ENCODE results near the gene CLPSL1. TPM values are rescaled to one million over a fixed set of nuclear protein-coding genes. Genes with fewer than 3 reads are reported as not detected.
"Not testable (repeated sequence)": the region's sequence is repeated elsewhere in the genome, so short reads cannot be mapped to it uniquely, and the experiment has no call there.

CLPSL1 gene
- total RNA-seq = not detected
- not detected for polyA plus RNA-seq
- long read RNA-seq, donor 1 = 0 reads
- long read RNA-seq, donor 2 = 0 reads
- long read RNA-seq, donor 3 = 0 reads
- long read RNA-seq, donor 4 = 0 reads
- long read RNA-seq, donor 5 = 0 reads
- long read RNA-seq, donor 6 = 0 reads
- long read RNA-seq, donor 7 = 0 reads
- long read RNA-seq, donor 8 = 0 reads
- long read RNA-seq, donor 9 = 0 reads
- long read RNA-seq, donor 10 = 0 reads

GRCh38 chr6:35780719-35781118, at the start of gene CLPSL1:
CLPSL1 (plus strand) TSS chr6:35781019; CDS start chr6:35781111, 92 bp downstream.
- no peaks in the 10 kb centered on the region for H3K9me3 ChIP-seq (replicated peaks in 1 of 3)
- H3K36me3 ChIP-seq (replicated peaks in 1 of 2) = no peaks in the 10 kb centered on the region
- no peak within 1 kb of the TSS for H3K4me3 ChIP-seq
- WGBS, 4 donors = 82 to 88% (median 83%) methylated on average over 4 to 7 of the region's 7 CpGs
- intact Hi-C loops (cut with DNase I) = no loop called here
- H3K27ac ChIP-seq = no peak within 1 kb of the TSS
- DNase-seq = no peak
- TF ChIP-seq, protein P1, sequence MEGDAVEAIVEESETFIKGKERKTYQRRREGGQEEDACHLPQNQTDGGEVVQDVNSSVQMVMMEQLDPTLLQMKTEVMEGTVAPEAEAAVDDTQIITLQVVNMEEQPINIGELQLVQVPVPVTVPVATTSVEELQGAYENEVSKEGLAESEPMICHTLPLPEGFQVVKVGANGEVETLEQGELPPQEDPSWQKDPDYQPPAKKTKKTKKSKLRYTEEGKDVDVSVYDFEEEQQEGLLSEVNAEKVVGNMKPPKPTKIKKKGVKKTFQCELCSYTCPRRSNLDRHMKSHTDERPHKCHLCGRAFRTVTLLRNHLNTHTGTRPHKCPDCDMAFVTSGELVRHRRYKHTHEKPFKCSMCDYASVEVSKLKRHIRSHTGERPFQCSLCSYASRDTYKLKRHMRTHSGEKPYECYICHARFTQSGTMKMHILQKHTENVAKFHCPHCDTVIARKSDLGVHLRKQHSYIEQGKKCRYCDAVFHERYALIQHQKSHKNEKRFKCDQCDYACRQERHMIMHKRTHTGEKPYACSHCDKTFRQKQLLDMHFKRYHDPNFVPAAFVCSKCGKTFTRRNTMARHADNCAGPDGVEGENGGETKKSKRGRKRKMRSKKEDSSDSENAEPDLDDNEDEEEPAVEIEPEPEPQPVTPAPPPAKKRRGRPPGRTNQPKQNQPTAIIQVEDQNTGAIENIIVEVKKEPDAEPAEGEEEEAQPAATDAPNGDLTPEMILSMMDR (IDR thresholded peaks at IDR 0.05) = no peak
- TF ChIP-seq POLR2A (IDR thresholded peaks at IDR 0.05) = no peak
- H3K4me1 ChIP-seq (replicated peaks in 1 of 2) = peaks cover 6 to 7% of the 10 kb centered on the region in 2 donors
- peaks cover 9% of the 10 kb centered on the region for H3K27me3 ChIP-seq

DNA sequence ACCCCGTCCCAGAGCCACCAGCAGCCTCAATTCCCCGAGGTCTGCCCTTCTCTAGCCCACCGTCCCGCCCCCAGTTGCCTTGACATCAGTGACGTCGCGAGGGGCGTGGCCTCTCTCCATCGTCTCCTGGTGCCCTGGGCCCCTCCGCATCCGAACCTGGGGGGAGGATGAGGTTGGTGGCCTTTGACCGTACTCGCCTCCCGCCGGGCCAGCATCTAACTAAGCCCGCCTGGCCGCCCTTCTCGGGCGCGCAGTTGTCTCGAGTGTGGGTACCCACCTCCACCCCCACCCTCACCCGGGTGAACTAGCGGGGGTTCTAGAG, 49.4 kb upstream of the CLPSL1 start:
- H3K9me3 ChIP-seq (replicated peaks in 1 of 3) = no peaks in the 10 kb centered on the region
- peak overlapping the region; percentile 97 to 100 (median 98) for H3K27ac ChIP-seq
- H3K4me3 ChIP-seq = peak overlapping the region; percentile 30 to 86 (median 53)
- H3K36me3 ChIP-seq (replicated peaks in 1 of 2) = no peaks in the 10 kb centered on the region
- intact Hi-C loops (cut with DNase I) = loop anchor here (5.0 to 10.0 kb wide), 2 partner anchors 97 to 134 kb away; no protein-coding TSS in a partner anchor
- TF ChIP-seq, protein P1 (IDR thresholded peaks at IDR 0.05) = peak in 1 of 6 experiments; percentile 6
- peak; percentile 64 to 80 for TF ChIP-seq POLR2A (IDR thresholded peaks at IDR 0.05)
- H3K27me3 ChIP-seq = no peaks in the 10 kb centered on the region
- WGBS, 4 donors = 0 to 1% (median 0%) methylated on average over 12 to 23 of the region's 23 CpGs; no CpG with 5 or more reads in 1 of the 4 donors
- H3K4me1 ChIP-seq (replicated peaks in 1 of 2) = peaks cover 55 to 75% of the 10 kb centered on the region in 2 donors
- DNase-seq = peak; percentile 94 to 99 (median 97)

- no peaks in the 10 kb centered on the region for H3K36me3 ChIP-seq (replicated peaks in 1 of 2)
- peak overlapping the region; percentile 97 to 100 (median 98) for H3K27ac ChIP-seq
- H3K4me3 ChIP-seq = peak overlapping the region; percentile 30 to 86 (median 53)
- peak; percentile 96 to 98 (median 97) for DNase-seq
- H3K4me1 ChIP-seq (replicated peaks in 1 of 2) = peaks cover 49 to 72% of the 10 kb centered on the region in 2 donors
- no peaks in the 10 kb centered on the region for H3K27me3 ChIP-seq
- WGBS, 4 donors = 0 to 1% (median 0%) methylated on average over 2 to 61 of the region's 61 CpGs
- intact Hi-C loops (cut with DNase I) = loop anchor here (5.0 to 10.0 kb wide), 2 partner anchors 97 to 135 kb away; no protein-coding TSS in a partner anchor
- TF ChIP-seq, protein P1 (IDR thresholded peaks at IDR 0.05) = peak in 2 of 6 experiments; percentile 9 to 14
- TF ChIP-seq POLR2A (IDR thresholded peaks at IDR 0.05) = peak in 1 of 2 donors; percentile 78
- no peaks in the 10 kb centered on the region for H3K9me3 ChIP-seq (replicated peaks in 1 of 3)
Measured at GRCh38 chr6:35731736-35732532, 48.9 kb upstream of the CLPSL1 start.

- WGBS, 4 donors = 80 to 90% (median 80%) methylated on average over 8 of the region's 8 CpGs
- no peak overlapping the region for H3K4me3 ChIP-seq
- peak overlapping the region in 3 of 5 donors; percentile 98 to 100 (median 99) for H3K27ac ChIP-seq
- H3K4me1 ChIP-seq (replicated peaks in 1 of 2) = peaks cover 35 to 56% of the 10 kb centered on the region in 2 donors
- no peaks in the 10 kb centered on the region for H3K36me3 ChIP-seq (replicated peaks in 1 of 2)
- no peaks in the 10 kb centered on the region for H3K9me3 ChIP-seq (replicated peaks in 1 of 3)
- DNase-seq = no peak
- no peaks in the 10 kb centered on the region for H3K27me3 ChIP-seq
- intact Hi-C loops (cut with DNase I) = loop anchor here (5.0 to 10.0 kb wide), 2 partner anchors 99 to 136 kb away; no protein-coding TSS in a partner anchor
- TF ChIP-seq, protein P1 (IDR thresholded peaks at IDR 0.05) = no peak
- TF ChIP-seq POLR2A (IDR thresholded peaks at IDR 0.05) = no peak
Measured at GRCh38 chr6:35733633-35734032, 47.2 kb upstream of the CLPSL1 start.

DNA sequence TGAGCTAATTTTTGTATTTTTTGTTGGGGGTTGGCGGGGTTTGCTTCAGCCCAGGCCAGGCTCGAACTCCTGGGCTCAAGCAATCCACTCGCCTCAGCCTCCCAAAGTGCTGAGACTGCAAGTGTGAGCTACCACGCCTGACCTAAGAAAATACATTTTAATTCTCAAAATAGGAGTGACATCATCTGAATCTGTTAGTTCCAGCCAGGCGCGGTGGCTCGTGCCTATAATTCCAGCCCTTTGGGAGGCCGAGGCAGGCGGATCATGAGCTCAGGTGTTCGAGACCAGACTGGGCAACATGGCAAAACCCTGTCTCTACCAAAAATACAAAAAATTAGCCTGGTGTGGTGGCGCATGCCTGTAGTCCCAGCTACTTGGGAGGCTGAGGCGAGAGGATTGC, 46.5 kb upstream of the CLPSL1 start:
- intact Hi-C loops (cut with DNase I) = loop anchor here (5.0 to 10.0 kb wide), 2 partner anchors 100 to 137 kb away; no protein-coding TSS in a partner anchor
- DNase-seq; H3K9me3 ChIP-seq (replicated peaks in 1 of 3); H3K36me3 ChIP-seq (replicated peaks in 1 of 2); H3K4me3 ChIP-seq; H3K27me3 ChIP-seq: not testable (repeated sequence)
- WGBS, 4 donors = 92 to 97% (median 96%) methylated on average over 12 of the region's 12 CpGs
- Histone ChIP-seq H3K4me1 (replicated peaks in 1 of 2) (peaks cover 28 to 50% of the 10 kb centered on the region in 2 donors), H3K27ac (peak overlapping the region in 2 of 5 donors; percentile 99 to 100)
